KMS-11 (cell line): Measurements from ENCODE around the gene RPL3.

ENCODE experiments used
- H2AFZ ChIP-seq: fragments of 200-600 bp; sonication (generic); 2 replicates; pipeline ENCODE4 v1.6.1; 2016; ENCODE audit warnings: antibody characterized with exemption, mixed run types, low read depth
- H3K27ac ChIP-seq: fragments of 200-600 bp; sonication (generic); 2 replicates; pipeline ENCODE4 v1.6.1; 2016; ENCODE audit warnings: mild to moderate bottlenecking, mixed run types
- H3K27me3 ChIP-seq: fragments of 200-600 bp; sonication (generic); 2 replicates; pipeline ENCODE4 v1.6.1; 2017; ENCODE audit warnings: mild to moderate bottlenecking, low read depth, mixed run types, moderate library complexity; ENCODE audit not compliant: insufficient read depth
- H3K36me3 ChIP-seq: fragments of 200-600 bp; sonication (generic); 2 replicates; pipeline ENCODE4 v1.6.1; 2017; ENCODE audit warnings: mild to moderate bottlenecking, mixed run types; ENCODE audit not compliant: insufficient read depth
- H3K4me1 ChIP-seq: fragments of 200-600 bp; sonication (generic); 2 replicates; pipeline ENCODE4 v1.6.1; 2016; ENCODE audit warnings: mild to moderate bottlenecking, low read depth, mixed run types; ENCODE audit not compliant: poor library complexity, severe bottlenecking
- H3K4me2 ChIP-seq: fragments of 200-600 bp; sonication (generic); 2 replicates; pipeline ENCODE4 v1.7.0; 2016; ENCODE audit warnings: mild to moderate bottlenecking, mixed run types
- H3K4me3 ChIP-seq: fragments of 200-600 bp; sonication (generic); IDR thresholded peaks from 2 replicates; pipeline ENCODE4 v1.6.1; 2017; ENCODE audit warnings: low read depth, low read length, mixed read lengths; ENCODE audit not compliant: insufficient read depth
- H3K79me2 ChIP-seq: fragments of 200-600 bp; sonication (generic); 2 replicates; pipeline ENCODE4 v1.6.1; 2016; ENCODE audit warnings: low read depth, mixed run types; ENCODE audit not compliant: insufficient read depth
- H3K9ac ChIP-seq: fragments of 200-600 bp; sonication (generic); 2 replicates; pipeline ENCODE4 v1.6.1; 2016; ENCODE audit warnings: mild to moderate bottlenecking, mixed run types
- H4K20me1 ChIP-seq: fragments of 200-600 bp; sonication (generic); 2 replicates; pipeline ENCODE4 v1.6.1; 2016; ENCODE audit warnings: mild to moderate bottlenecking, mixed run types; ENCODE audit not compliant: insufficient read depth
- TF ChIP-seq, protein P1 (sequence below): fragments of 200-600 bp; sonication (generic); conservative IDR thresholded peaks from 2 replicates; pipeline ENCODE4 v1.6.1; 2017; ENCODE audit warnings: low read depth, mild to moderate bottlenecking, antibody characterized with exemption, low read length, moderate library complexity, mixed read lengths

Gene RPL3

DNA sequence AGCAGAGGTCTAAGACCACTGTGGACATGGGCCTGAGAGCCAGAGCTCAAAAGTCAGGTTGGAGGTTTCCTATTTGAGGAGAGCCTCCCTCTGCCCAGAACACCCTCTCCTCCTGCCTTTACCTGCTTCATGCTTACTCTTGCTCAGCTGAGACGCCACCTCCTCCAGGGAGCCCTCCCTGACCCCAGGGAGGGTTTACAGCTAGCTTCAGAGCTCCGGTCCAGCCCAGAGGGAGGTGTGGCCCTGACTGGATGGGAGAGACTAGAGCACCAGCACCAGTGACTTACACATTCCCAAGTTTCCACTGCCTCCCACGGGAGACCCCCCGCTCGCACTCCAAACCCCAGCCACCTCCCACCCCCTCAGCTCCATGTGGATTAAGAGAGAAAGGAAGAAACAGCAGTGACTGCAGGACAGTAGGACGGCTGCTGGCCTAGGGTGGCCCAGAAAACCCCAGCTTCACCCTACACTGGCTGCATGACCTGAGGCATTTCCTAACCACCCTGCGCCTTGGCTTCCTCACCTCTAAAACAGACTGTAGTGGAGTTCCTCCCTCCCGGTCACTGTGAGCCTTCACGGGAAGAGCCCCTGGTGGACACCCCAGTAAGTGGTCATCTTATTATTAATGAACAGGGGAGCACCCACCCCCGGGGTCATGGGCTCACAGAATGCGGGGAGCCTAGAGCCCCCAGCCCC is 50.2 kb downstream of the RPL3 start:
- Histone ChIP-seq H3K36me3 (no peaks in the 10 kb centered on the region), H2AFZ (no peak overlapping the region), H4K20me1 (no peaks in the 10 kb centered on the region), H3K4me1 (no peaks in the 10 kb centered on the region), H3K27me3 (peaks cover 24% of the 10 kb centered on the region; the same call in 1 of the 2 replicates), H3K4me3 (no peak overlapping the region), H3K4me2 (no peak overlapping the region), H3K79me2 (no peaks in the 10 kb centered on the region), H3K27ac (no peak overlapping the region), H3K9ac (no peak overlapping the region)
- TF ChIP-seq, protein P1, sequence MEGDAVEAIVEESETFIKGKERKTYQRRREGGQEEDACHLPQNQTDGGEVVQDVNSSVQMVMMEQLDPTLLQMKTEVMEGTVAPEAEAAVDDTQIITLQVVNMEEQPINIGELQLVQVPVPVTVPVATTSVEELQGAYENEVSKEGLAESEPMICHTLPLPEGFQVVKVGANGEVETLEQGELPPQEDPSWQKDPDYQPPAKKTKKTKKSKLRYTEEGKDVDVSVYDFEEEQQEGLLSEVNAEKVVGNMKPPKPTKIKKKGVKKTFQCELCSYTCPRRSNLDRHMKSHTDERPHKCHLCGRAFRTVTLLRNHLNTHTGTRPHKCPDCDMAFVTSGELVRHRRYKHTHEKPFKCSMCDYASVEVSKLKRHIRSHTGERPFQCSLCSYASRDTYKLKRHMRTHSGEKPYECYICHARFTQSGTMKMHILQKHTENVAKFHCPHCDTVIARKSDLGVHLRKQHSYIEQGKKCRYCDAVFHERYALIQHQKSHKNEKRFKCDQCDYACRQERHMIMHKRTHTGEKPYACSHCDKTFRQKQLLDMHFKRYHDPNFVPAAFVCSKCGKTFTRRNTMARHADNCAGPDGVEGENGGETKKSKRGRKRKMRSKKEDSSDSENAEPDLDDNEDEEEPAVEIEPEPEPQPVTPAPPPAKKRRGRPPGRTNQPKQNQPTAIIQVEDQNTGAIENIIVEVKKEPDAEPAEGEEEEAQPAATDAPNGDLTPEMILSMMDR: no peak

DNA sequence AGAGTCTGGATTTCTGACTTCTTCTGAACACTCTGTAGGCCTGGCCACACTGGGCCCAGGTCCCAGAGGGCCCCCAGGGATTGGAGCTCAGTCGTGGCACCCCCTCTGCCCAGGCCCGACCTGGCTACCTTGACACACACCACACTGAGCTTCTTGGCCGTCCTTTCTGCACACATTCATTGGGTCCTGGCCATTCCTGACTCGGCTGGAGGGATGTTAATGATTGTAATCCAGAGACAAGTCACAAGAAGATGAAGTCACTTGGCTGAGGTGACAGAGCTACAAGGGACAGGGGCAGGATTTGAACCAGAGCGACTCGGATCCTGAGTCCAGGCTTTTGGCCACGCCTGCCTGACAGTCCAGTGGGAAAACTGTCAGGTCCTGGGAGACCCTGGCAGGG is 50.8 kb downstream of the RPL3 start:
- Histone ChIP-seq H3K9ac (no peak overlapping the region), H3K4me3 (no peak overlapping the region), H3K4me1 (no peaks in the 10 kb centered on the region), H4K20me1 (no peaks in the 10 kb centered on the region), H2AFZ (no peak overlapping the region), H3K27me3 (peaks cover 26% of the 10 kb centered on the region; the same call in 1 of the 2 replicates), H3K79me2 (no peaks in the 10 kb centered on the region), H3K36me3 (no peaks in the 10 kb centered on the region), H3K4me2 (no peak overlapping the region), H3K27ac (no peak overlapping the region)
- TF ChIP-seq, protein P1: no peak

DNA sequence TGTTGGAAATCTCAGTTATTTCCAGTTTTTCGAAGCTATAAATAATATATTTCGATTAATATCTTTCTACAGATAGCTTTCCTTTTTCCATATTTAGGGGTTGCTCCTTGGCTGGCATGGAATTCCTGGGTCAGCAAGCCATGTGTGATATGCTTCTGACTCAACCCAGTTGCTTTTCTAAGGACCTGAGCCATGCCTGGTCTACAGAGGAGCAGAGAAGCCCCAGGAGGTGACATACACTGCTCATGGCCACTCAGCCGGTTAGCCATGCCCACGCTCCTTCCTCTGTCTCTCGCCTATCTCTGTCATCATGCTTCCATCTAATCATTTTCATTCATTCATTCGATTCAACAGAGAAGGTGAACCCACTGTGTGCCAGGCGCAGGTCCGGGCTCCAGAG is 51.4 kb downstream of the RPL3 start:
- H3K79me2 ChIP-seq: no peaks in the 10 kb centered on the region
- H4K20me1 ChIP-seq: no peaks in the 10 kb centered on the region
- no peaks in the 10 kb centered on the region for H3K4me1 ChIP-seq
- no peak overlapping the region for H3K9ac ChIP-seq
- H3K4me3 ChIP-seq: no peak overlapping the region
- H3K27ac ChIP-seq: no peak overlapping the region
- no peak overlapping the region for H3K4me2 ChIP-seq
- TF ChIP-seq, protein P1: no peak
- H3K36me3 ChIP-seq: no peaks in the 10 kb centered on the region
- H2AFZ ChIP-seq: no peak overlapping the region
- H3K27me3 ChIP-seq: peaks cover 27% of the 10 kb centered on the region; the same call in 1 of the 2 replicates

DNA sequence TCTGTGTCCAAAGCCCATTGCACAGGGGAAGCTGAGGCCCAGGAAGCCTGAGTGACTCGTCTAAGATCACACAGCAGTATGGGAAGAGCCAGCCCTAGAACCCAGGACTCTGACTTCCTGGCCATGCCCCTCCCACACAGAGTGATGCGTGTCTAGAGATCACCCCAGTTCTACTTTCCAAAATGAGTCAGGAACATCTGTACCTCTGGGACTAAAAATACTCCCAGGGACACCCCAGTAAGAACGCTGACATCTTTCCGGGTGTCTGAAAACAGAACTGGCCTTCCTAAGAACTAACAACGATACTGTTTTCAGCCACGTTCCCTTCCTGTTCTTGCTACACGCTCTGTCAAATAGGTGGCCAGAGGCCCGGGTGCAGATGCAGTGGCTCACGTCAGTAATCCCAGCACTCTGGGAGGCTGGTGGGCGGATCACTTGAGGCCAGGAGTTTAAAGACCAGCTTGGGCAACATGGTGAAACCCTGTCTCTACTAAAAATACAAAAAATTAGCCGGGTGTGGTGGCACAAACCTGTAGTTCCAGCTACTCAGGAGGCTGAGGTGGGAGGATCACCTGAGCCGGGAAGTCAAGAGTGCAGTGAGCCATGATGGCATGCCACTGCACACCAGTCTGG is 52.9 kb downstream of the RPL3 start:
- no peaks in the 10 kb centered on the region for H3K4me1 ChIP-seq
- no peak overlapping the region for H3K4me2 ChIP-seq
- H2AFZ ChIP-seq: no peak overlapping the region
- H3K27ac ChIP-seq: no peak overlapping the region
- no peak overlapping the region for H3K4me3 ChIP-seq
- peaks cover 39% of the 10 kb centered on the region for H3K27me3 ChIP-seq
- H4K20me1 ChIP-seq: no peaks in the 10 kb centered on the region
- H3K9ac ChIP-seq: no peak overlapping the region
- TF ChIP-seq, protein P1: no peak
- H3K79me2 ChIP-seq: no peaks in the 10 kb centered on the region
- no peaks in the 10 kb centered on the region for H3K36me3 ChIP-seq
